Measurements from ENCODE around the gene U2SURP.

DNA sequence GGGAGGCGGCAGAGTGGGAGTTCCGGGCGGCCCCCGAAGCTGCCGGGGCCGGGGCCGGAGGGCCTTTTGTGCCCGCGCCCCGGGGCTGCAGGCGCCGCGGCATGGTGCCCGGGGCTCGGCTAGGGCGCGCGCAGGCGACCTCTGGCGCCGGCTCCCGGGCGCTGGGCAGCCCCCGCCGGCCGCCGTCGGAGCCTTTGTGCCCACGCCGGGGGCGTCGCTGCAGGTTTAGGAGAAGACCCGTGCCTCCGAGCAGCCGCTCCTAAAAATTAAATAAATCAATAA, 38.2 kb upstream of the U2SURP start:
- TF ChIP-seq GATA2 (IDR thresholded peaks at IDR 0.05; ENCODE audit: low read depth, low read length) (no peak), GATA3 (IDR thresholded peaks at IDR 0.05; ENCODE audit: low read depth, low read length) (no peak)
